K562 (cell line): ENCODE measurements around the gene FLOT2. TPM values are rescaled to one million over a fixed set of nuclear protein-coding genes. Genes with fewer than 3 reads are reported as not detected.
A peak's percentile ranks its signal among the peaks of the same experiment; 100 is the strongest.

Experiments used
- ARID1B ChIP-seq: fragments of 450-650 bp; IDR thresholded peaks from 2 replicates; pipeline ENCODE4 v1.6.1; 2016; ENCODE audit warnings: antibody characterized with exemption, mild to moderate bottlenecking, inconsistent platforms
- ATF1 ChIP-seq, 2 experiments: fragments of 450-650 bp in 1 of 2; IDR thresholded peaks; 2 replicates each; pipeline ENCODE4 v1.6.1; 2016; ENCODE audit warnings: missing compliant biosample characterization in 1 of 2, missing genetic modification characterization in 1 of 2
- CREB1 ChIP-seq, 2 experiments: sonication (generic) in 1 of 2; formaldehyde crosslinking in 1 of 2; IDR thresholded peaks; 2 replicates each; pipeline versions ENCODE4 v1.6.1 to v1.8.0; 2012 to 2022; ENCODE audit warnings: inconsistent platforms in 1 of 2, mild to moderate bottlenecking in 1 of 2, missing genetic modification reagents in 1 of 2, moderate library complexity in 1 of 2
- CTBP1 ChIP-seq: fragments of 450-650 bp; IDR thresholded peaks from 2 replicates; pipeline ENCODE4 v1.6.1; 2016; ENCODE audit warnings: borderline replicate concordance
- ELF2 ChIP-seq: fragments of 250-450 bp; sonication (Bioruptor Pico); IDR thresholded peaks from 2 replicates; pipeline ENCODE4 v1.5.0; 2021; ENCODE audit warnings: mild to moderate bottlenecking
- KAT7 ChIP-seq: sonication (generic); formaldehyde crosslinking; IDR thresholded peaks from 2 replicates; pipeline ENCODE4 v1.8.0; 2022; ENCODE audit warnings: missing genetic modification reagents, mild to moderate bottlenecking, borderline replicate concordance
- NR3C1 ChIP-seq: sonication (generic); formaldehyde crosslinking; IDR thresholded peaks from 2 replicates; pipeline ENCODE4 v1.8.1; 2022; ENCODE audit warnings: missing genetic modification reagents
- ZBTB40 ChIP-seq, 2 experiments: fragments of 450-650 bp in 1 of 2; sonication (generic) in 1 of 2; formaldehyde crosslinking in 1 of 2; IDR thresholded peaks; 2 replicates each; pipeline versions ENCODE4 v1.7.1 to v1.9.0; 2016 to 2022; ENCODE audit warnings: inconsistent platforms in 1 of 2, mild to moderate bottlenecking in 1 of 2, missing genetic modification reagents in 1 of 2
- polyA plus RNA-seq, 8 experiments: library from polyadenylated mRNA; depleted of rRNA in 4 of 8; stranded (reverse) in 5 of 8; unstranded in 3 of 8; fragments of >200 nt; fragmentation: Nextera tagmentation in 2 of 8; fragmentation: Illumina TruSeq in 1 of 8; extraction: Ambion mirVana in 2 of 8; extraction: Trizol in 1 of 8; gene quantifications; 2 replicates each; pipeline versions ENCODE4 v1.2.1 to v1.2.3, GENCODE V29; 2011 to 2014; ENCODE audit warnings: inconsistent platforms in 1 of 8, missing spikeins in 1 of 8
- total RNA-seq, 7 experiments: library from RNA; depleted of rRNA in 6 of 7; stranded (reverse); fragments of >200 nt in 6 of 7; fragmentation: Illumina TruSeq in 2 of 7; extraction: Trizol in 2 of 7; gene quantifications; 2 replicates each; pipeline versions ENCODE4 v1.2.1 to v1.2.3, GENCODE V29; 2011 to 2021; ENCODE audit warnings: low replicate concordance in 1 of 7
- TF ChIP-seq, protein P1 (sequence below): IDR thresholded peaks from 2 replicates; pipeline ENCODE4 v1.6.1; 2012; ENCODE audit warnings: low read depth, low read length, improper control_type of control experiment, borderline replicate concordance
- TF ChIP-seq, protein P2 (sequence below): fragments of 250-450 bp; sonication (Bioruptor Pico); IDR thresholded peaks from 2 replicates; pipeline ENCODE4 v1.4.0; 2020

The FLOT2 gene
- total and polyA plus RNA-seq, 9 of the 15 experiments (the other 6 are each of a cell fraction or from before 2014, with no cell fraction given), result 17.5 to 138 (median 41.7) TPM

GRCh38 chr17:28925912-28926365, 28.4 kb upstream of the FLOT2 start (continued):
- no peak for TF ChIP-seq KAT7 (CRISPR knock-in tag)
- peak; percentile 83 for TF ChIP-seq CREB1 (IDR thresholded peaks at IDR 0.05)
- peak; percentile 83 for TF ChIP-seq CREB1 (CRISPR knock-in tag; IDR thresholded peaks at IDR 0.05)
- TF ChIP-seq CTBP1, result 0 out of 2 replicates have a peak, but pooled peaks have one; percentile 49
- no peak for TF ChIP-seq NR3C1 (CRISPR knock-in tag)
- TF ChIP-seq, protein P1, sequence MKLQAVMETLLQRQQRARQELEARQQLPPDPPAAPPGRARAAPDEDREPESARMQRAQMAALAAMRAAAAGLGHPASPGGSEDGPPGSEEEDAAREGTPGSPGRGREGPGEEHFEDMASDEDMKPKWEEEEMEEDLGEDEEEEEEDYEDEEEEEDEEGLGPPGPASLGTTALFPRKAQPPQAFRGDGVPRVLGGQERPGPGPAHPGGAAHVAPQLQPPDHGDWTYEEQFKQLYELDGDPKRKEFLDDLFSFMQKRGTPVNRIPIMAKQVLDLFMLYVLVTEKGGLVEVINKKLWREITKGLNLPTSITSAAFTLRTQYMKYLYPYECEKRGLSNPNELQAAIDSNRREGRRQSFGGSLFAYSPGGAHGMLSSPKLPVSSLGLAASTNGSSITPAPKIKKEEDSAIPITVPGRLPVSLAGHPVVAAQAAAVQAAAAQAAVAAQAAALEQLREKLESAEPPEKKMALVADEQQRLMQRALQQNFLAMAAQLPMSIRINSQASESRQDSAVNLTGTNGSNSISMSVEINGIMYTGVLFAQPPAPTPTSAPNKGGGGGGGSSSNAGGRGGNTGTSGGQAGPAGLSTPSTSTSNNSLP, result peak; percentile 47; the same call in 1 of the 2 replicates
- TF ChIP-seq ATF1 (CRISPR knock-in tag; IDR thresholded peaks at IDR 0.05), result no peak
- TF ChIP-seq ATF1 (tag; IDR thresholded peaks at IDR 0.05), result peak; percentile 87
- TF ChIP-seq ELF2, result no peak
- TF ChIP-seq ZBTB40 (IDR thresholded peaks at IDR 0.05), result 0 out of 2 replicates have a peak, but pooled peaks have one; percentile 15
- no peak for TF ChIP-seq ZBTB40 (CRISPR knock-in tag; IDR thresholded peaks at IDR 0.05)
- peak; percentile 36 for TF ChIP-seq ARID1B
- TF ChIP-seq, protein P2, sequence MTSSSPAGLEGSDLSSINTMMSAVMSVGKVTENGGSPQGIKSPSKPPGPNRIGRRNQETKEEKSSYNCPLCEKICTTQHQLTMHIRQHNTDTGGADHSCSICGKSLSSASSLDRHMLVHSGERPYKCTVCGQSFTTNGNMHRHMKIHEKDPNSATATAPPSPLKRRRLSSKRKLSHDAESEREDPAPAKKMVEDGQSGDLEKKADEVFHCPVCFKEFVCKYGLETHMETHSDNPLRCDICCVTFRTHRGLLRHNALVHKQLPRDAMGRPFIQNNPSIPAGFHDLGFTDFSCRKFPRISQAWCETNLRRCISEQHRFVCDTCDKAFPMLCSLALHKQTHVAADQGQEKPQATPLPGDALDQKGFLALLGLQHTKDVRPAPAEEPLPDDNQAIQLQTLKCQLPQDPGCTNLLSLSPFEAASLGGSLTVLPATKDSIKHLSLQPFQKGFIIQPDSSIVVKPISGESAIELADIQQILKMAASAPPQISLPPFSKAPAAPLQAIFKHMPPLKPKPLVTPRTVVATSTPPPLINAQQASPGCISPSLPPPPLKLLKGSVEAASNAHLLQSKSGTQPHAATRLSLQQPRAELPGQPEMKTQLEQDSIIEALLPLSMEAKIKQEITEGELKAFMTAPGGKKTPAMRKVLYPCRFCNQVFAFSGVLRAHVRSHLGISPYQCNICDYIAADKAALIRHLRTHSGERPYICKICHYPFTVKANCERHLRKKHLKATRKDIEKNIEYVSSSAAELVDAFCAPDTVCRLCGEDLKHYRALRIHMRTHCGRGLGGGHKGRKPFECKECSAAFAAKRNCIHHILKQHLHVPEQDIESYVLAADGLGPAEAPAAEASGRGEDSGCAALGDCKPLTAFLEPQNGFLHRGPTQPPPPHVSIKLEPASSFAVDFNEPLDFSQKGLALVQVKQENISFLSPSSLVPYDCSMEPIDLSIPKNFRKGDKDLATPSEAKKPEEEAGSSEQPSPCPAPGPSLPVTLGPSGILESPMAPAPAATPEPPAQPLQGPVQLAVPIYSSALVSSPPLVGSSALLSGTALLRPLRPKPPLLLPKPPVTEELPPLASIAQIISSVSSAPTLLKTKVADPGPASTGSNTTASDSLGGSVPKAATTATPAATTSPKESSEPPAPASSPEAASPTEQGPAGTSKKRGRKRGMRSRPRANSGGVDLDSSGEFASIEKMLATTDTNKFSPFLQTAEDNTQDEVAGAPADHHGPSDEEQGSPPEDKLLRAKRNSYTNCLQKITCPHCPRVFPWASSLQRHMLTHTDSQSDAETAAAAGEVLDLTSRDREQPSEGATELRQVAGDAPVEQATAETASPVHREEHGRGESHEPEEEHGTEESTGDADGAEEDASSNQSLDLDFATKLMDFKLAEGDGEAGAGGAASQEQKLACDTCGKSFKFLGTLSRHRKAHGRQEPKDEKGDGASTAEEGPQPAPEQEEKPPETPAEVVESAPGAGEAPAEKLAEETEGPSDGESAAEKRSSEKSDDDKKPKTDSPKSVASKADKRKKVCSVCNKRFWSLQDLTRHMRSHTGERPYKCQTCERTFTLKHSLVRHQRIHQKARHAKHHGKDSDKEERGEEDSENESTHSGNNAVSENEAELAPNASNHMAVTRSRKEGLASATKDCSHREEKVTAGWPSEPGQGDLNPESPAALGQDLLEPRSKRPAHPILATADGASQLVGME (CRISPR knock-in tag), result 0 out of 2 replicates have a peak, but pooled peaks have one; percentile 19
